HG03108 (cell line): ENCODE results near the gene FILIP1.

Experiments
- ATAC-seq: cut with Tn5 transposase; IDR thresholded peaks from one replicate; pipeline ENCODE4 v1.9.1; 2021; ENCODE audit warnings: moderate library complexity; ENCODE audit not compliant: unreplicated experiment

FILIP1 gene

DNA sequence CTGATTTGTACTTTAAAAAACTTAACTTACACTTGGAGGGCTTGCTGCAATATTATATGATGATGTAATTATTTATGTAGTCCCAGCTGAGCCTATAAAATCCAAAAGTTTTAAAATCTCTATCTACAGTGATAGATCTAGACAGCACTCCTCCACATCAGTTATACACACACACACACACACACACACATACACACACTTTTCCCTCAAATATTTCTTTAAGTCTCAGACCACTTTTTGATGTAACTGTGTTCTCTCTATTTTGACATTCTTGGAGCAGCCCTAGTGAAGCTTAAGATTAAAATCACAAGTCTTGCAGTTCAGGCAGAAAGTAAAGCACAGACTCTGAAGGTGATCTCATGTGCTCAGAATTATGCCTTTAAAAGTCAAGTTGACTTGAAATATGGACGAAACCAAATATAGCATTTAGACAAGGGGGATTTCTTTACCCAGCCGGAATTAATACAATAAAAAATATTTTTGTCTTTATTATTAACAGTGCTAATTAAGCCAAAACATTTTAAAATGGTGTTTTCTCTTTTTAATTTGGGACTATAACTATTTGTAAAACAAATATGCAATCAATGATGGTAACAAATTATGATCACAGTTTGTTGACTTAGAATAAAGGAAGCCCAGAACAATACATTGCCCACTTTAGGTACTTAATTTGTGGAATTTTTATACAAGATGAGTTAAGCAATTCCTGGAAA, 145.5 kb downstream of the FILIP1 start:
- no peak for ATAC-seq

DNA sequence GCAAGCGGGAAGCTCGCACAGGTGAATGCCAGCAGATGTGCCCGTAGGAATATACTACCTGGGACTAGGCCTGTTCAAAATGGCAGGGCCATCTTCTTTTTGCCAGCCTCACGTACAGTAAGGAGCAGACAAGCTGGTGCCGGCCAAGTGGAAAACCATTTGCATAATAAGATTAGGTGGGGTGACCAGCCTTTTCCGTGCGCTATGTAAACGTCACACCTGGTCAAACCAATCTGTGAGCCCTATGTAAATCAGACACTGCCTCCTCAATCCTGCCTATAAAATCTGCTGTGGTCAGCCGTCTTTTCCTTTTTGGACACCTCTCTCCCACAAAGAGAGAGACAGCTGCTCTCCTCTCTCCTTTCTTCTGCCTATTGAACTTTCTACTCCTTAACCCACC, 148.2 kb downstream of the FILIP1 start:
- no peak for ATAC-seq

DNA sequence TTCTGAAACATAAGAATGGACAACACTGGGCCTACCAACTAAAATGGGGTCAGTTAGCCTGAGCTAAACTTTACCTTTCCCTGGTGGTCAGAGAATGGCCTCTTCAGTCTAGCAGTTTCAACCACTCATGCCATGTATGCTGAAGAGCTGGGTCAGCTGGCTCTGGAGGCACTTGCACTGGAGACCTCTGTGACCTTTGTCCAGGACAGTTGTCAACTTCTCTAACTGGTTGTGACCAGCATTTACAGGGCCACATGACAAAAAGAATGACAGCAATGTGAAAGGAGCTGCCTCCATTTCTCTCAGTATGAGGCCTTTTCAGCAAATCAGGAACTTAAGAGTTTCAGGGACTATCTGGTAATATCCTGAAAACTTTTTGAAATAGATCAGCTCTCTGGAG, 149.1 kb downstream of the FILIP1 start:
- no peak for ATAC-seq

DNA sequence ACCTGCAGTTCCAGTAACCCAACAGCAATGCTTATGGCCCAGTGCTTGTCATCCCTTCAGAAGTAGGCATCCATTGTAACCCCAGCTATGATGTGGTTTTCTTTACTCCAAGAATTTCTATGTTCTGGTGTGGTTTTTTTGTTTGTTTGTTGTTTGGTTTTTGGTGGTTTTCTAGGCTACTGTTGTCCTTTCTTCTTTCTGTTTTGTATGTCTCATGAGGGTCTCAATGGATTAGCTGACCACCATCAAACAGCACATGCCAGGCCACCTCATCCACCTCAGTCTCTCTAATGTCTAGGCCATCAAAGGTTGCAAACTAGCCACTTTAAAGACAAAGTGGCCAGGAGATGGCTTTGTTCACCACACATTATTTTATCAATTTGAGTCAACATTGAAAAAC, 149.6 kb downstream of the FILIP1 start:
- no peak for ATAC-seq

DNA sequence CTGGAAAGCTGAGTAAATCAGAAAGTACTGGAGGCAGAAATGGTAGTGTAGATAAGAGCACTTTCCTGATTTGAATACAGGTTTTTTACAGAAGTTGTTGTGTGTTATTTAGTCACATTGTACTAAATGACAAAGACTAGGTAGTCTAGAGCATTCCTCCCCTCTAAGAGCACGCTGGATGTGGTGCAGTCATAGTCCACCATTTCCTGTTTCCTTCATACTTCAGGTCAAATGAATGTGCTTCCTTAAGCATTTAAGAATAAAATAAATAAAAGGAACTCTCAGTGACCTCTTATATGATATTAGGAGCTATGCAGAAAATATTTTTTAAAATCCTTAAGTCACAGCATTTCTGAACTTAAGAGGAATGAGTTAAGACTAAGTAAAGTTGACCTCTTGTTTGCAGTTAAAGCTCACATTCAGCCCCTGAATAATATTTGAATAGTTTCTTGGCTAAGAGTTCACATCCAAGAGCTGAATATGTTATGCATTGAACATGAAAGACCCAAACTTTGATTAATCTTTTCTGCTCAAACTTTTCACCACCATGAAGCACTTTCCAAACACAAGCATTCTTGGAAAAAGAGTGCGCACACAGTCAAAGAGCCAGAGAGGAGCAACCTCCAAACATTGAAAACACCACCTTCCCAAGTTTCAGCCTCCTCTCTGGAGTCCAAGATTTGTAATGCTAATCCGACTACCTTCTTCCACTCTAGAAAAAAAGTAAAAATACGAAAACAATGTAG, 155.6 kb downstream of the FILIP1 start:
- no peak for ATAC-seq

DNA sequence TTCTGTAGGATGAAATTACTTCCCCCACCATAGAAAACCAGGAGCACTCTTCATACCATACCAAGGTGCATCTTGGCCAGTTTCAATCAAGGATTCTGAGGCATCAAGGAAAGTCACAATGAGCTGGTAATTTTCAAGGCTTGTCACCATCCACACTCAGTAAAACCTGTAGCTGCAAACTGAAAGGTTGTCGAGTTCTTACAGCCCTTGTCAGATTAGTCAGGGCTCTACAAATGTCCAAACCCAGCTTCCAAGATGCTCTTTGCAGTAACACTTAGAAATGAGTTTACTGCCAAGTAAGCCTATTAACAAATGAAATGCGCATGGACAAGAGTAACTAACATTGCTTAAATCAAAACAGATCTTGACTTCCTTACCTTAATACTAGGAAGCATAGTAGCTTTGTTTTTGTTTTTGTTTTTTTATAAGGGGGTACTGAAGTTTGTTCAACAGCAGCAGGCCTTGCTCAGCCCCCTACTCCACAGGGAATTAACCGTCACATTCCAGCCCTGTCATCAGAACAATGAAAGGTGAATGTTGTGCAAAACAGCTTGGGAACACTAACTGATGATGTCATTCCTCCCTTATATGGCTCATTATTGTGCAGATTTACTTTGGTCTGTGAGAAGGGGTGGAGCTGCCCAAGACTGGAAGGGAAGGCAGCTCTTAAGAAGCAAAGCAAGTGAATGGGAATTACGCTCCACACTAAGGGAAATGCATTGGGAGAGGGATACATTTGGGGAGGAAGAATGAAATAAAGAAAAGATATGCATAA, 159.1 kb downstream of the FILIP1 start:
- ATAC-seq = no peak

DNA sequence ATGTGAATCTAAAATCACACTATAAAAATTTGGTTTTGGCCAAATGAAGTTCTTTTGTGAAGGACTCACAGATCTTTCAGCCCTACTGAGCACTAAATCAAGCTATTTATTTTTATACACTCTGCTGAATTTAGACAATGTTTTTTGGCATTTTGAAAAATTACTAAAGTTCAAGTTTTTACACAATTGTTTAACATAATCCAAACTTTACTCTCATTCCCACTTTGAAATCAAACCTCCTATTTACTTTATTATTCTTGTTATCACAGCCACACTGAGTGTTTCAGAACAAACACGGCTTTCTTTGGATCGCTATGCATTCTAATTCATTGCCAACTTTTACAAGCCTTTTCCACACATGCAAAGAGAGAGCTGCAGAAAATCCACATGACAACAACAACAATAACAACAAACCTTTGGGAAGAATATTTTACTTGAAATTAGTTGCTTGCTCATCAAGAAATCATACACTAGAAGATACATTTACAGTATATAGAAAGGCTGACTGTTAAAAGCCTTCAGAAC, 159.9 kb downstream of the FILIP1 start:
- no peak for ATAC-seq

DNA sequence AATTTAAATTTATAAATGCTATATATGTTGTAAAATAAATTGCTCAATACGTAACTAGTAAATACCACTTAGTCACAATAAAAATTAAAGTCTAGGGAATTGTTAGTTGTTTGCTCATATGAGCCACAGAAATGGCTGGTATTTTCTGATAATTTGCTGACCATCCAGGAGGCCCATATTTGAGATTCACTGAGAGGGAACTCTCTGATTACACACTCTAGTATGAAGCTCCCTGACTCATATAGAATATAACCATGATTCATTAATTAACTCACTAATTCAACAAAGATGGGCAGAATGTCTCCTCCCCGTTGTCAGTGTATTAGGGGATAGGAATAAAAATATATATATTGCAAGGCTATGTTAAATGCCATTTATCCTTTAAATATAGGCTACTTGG, 162.4 kb downstream of the FILIP1 start:
- no peak for ATAC-seq

DNA sequence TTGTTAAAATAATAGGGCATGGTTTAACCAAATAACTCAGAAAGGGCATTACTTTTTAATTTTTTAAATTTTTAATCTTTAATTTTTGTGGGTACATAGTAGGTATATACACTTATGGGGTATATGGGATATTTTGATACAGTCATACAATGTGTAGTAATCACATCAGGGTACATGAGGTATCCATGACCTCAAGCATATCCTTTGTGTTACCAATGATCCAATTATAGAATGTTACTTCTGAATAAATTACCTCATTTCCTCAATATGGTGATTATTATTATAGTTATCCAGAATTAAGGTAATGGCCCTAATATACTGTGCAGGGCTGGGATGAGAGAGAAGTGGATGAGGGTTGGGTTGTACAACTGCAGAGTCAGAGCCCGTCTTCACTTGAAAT, 163.9 kb downstream of the FILIP1 start:
- no peak for ATAC-seq

DNA sequence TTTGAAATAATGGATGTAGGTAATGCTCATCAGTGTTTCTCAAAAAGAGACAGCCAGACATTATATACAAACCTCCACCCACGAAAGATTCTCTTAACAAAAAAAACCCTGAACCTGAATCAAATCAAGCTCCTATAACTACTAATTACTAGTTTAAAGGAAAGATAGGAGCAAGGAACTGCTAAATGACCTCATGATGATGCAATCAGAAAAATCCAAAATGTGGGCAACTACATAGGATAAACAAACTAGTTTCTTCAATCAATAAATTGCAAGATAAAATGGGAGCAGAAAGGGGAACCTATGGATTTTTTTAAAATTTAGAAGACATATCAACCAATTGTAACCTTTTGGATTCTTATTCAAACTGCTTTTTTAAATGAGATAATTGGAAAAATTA, 165.8 kb downstream of the FILIP1 start:
- no peak for ATAC-seq

DNA sequence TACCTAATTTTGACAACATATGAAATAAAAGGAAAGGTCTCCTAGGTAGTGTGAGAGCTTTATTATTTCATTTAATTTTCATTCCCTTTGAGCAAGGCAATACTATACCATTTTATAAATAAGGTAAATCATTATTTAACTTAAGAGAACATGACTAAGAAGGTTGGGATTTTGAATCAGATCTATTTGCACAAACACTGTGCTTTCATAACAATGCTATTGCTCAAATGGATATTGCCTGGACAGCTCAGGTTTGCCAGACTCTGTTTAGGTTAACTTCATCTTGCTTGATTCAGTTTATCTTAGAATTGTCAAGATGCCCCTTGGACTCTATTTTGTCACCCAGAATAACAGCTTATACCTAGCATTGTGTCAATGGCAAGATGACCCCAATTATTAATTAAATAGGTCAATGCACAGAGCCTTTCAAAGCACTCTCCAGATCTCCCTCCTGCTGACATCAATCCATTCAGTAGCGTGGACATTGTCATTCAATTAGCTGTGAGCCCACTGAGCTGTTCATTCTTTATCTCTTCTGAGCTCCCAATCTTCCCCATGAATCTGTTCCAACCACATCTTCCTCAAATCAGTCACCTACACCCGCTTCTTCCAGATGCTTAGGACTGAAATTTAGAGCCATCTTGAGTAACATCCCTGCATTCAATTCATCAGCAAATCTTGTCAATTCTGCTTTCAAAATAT, 166.9 kb downstream of the FILIP1 start:
- no peak for ATAC-seq

DNA sequence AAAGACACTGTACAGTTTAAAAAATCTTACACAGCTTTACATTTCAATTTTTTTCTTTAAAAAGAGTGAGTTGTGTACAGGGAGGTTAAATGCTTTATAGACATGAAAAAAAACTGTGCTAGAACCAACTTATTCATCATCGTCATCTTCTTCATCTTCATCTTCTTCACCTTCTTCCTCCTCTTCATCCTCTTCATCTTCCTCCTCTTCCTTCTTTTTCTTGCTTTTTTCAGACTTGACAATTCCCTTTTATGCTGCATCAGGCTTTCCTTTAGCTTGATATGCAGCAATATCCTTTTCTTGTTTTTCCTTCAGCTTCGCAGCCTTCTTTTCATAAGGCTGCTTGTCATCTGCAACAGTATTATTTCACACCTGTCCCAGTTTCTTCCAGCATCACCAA, 174.7 kb downstream of the FILIP1 start:
- ATAC-seq = no peak

DNA sequence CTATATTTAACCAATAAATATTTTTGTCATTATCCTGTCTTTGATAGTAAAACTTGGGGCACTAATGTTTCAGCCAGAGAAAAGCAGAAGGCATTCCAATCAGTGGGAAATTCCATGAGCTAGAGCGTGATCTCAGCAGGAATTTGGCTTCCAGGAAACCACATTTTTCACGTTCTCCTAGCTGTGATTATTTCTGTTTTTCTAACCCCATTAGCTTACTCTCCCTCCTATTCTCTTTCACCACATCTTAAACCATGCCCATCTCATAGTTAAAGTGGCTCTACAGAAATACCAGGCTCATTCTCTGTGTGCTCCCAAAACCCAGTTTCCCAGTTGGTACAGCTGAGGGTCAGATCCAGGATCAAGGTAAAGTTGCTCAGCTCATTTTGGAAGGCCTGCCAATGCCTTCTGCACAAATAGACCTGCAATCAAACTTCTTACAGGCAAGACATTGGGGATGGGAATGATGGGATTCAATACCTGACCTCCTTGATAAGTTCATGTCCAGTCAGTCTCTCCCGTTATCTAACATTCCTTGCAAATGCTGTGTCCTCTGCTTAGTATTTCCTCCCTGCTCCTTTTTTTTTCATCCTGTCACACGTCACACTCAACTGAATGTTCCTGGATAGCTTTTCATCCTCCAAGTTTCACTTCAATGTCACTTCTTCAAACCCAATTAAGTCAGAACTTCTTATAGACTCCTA, 175.9 kb downstream of the FILIP1 start:
- no peak for ATAC-seq

DNA sequence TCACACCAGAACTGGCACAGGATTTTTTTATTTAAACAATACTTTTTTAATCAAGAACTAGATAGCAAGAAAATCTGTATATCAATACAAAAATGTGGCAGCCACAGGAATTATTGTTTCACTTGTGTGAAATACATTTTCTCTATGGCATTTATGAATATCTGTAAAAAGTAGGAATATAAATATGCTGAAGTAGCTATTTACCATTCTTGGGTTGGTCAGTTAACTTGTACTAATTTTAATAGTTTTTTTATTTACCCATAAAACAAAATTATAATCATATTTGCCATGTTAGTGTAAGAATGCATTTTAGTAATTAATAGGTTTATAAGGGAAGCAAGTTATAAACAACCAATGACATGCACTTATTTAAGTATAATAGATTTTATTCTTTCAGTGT, 177.6 kb downstream of the FILIP1 start:
- no peak for ATAC-seq

DNA sequence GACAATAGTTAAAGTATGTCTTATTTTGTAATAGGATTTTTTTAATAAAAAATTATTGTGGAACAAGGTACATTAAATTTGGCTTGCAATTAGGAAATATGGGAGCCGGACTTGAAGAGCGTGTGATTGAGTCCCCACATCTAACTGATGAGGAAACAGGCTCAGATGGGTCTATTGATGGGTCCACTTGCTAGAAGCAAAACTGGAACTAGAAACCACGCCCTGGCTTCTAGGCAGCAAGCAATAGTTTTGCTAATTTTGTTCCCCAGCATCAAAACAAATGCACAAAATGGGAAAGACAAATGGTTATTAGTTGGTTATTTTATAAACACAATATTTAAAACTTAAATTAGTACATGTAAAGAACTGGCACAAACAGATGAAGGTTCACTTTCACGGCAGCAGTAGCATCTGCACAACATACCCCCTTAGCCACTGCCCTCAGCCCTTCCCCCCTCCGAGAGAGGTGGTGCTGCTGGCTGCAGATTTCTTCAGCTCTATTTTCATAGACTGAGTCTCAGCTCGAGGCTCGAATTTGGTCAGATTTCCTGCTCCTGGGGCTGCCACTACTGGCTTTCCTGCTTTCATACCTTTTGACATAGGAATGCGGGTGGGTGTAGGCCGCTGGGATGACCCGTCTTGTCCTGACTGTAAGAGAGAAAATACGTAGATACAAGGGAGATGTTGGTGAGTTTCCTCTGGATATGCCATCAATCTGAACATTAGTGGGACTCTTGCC, 185.2 kb downstream of the FILIP1 start:
- no peak for ATAC-seq

DNA sequence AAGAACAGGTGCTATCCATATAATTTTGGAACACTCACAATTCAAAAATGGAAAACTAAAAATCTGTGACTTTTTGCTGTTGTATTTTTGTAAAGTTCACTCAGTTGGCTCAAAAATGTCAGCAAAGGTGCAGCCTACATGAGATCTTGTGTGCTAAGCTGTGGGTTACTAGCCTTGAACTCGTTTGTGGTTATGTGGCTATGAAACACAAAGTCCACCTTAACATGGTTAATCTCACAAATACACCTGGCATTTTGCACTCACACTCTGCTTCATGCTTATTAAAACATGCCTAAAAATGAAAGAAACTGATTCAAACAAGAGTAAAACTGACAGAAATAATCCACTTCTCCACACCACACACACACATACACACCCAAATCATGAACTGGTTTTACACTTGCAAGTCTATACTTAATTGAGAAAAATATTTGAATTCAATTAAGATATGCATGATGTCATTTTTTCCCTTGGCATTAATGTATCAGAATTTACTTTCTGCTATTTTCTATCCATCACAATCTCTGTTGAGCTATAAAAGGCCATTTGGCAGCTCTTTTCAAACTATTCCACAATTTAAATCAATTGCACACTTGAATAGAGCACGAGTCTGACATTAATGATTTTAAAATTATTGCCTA, 186.1 kb downstream of the FILIP1 start:
- no peak for ATAC-seq

DNA sequence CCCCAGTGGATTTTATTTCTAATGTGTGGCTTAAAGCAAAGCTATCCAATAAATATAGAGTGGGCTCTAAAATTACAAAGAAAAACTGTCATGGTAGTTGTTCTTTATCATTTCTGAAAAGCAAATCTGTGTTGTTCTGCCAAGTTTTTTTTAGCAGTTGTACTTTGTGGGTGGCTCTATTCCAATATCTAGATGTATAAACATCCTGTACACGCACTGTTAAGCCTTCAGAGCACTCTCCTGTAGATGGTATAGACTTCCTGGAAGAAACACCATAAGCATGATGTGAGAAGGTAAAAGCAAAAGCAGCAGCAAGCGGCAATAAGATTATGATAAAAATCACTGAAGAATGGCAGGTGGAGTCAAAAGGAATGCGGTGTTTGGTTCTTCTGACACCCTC, 187.5 kb downstream of the FILIP1 start:
- ATAC-seq = no peak

DNA sequence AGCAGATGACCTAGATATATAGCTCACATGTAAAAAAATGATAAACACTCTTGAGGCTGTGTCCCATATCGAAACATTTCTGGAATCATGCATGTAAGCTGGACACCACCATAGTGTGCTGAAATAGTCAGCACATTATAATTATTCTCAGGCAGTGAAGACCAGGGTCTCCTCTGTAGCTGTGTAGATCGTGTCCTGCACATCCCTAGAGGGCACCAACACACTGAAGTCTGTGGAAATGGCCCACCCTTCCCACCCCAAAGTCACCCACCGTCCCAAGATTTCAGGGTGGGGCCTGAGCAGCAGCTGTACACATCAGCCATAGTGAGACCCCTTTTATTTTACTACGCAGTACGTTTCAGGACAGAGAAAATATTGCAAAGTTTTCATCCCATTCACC, 188.0 kb downstream of the FILIP1 start:
- ATAC-seq = no peak

DNA sequence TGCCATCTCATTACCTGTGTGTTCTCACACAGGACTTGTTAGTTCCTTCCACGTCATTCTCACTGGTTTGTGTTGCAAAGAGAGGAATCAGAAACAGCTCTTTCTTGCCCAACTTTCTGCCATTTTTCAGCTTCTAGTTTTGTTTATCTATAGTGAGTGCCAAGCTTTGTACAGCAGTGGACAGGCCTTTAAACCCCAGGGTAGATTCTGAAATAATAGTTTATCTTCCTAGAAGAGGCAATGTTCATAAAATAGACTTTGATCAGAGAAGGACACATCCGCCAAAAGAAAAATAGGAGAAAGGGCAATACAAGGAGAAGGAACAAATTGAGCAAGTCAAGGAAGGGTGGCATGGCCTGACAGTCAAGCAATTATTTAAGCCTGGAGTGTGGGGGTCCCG, 191.3 kb downstream of the FILIP1 start:
- ATAC-seq = no peak
